NCI-H1436 treated with DMSO at 0.1 percent for 48 hours (cell line): ENCODE data around the gene GSAP.

Source experiments
- DNase-seq: peaks from one replicate; lab custom pipeline; 2025; lab: John Stamatoyannopoulos, UW

The GSAP gene

GRCh38 chr7:77438131-77438530 is 22.0 kb upstream of the GSAP start:
- no peak for DNase-seq

- DNase-seq = no peak
Observed at GRCh38 chr7:77434570-77435275, 18.6 kb upstream of the GSAP start.

GRCh38 chr7:77433901-77434300 is 17.8 kb upstream of the GSAP start:
- DNase-seq = no peak

GRCh38 chr7:77430927-77431326 is 14.8 kb upstream of the GSAP start:
- no peak for DNase-seq

- DNase-seq = no peak
Observed at GRCh38 chr7:77428777-77429231, 12.7 kb upstream of the GSAP start.

GRCh38 chr7:77427996-77428603 is 12.0 kb upstream of the GSAP start:
- no peak for DNase-seq

- DNase-seq = no peak
Observed at GRCh38 chr7:77426521-77427051, 10.4 kb upstream of the GSAP start.

- DNase-seq = no peak
Observed at GRCh38 chr7:77426052-77426404, 9.9 kb upstream of the GSAP start.

- no peak for DNase-seq
Observed at GRCh38 chr7:77425101-77426051, 9.2 kb upstream of the GSAP start.

GRCh38 chr7:77422500-77422899 is 6.4 kb upstream of the GSAP start:
- no peak for DNase-seq

- DNase-seq = no peak
Observed at GRCh38 chr7:77420986-77421672, 5.0 kb upstream of the GSAP start.

- DNase-seq = no peak
Observed at GRCh38 chr7:77420438-77420837, 4.3 kb upstream of the GSAP start.

GRCh38 chr7:77419102-77419501 is 3.0 kb upstream of the GSAP start:
- no peak for DNase-seq

- DNase-seq = no peak
Observed at GRCh38 chr7:77417801-77418200, 1.7 kb upstream of the GSAP start.

- DNase-seq = no peak
Observed at GRCh38 chr7:77416621-77417371, 647 bp upstream of the GSAP start.

- DNase-seq = no peak
Observed at GRCh38 chr7:77415476-77415822, 700 bp downstream of the GSAP start.

- no peak for DNase-seq
Observed at GRCh38 chr7:77413861-77414424, 2.2 kb downstream of the GSAP start.

GRCh38 chr7:77413128-77413527 is 3.0 kb downstream of the GSAP start:
- DNase-seq = no peak

GRCh38 chr7:77409739-77410547 is 6.2 kb downstream of the GSAP start:
- DNase-seq = no peak
